ENCODE results near the gene TMEM45A.
"Not testable (repeated sequence)": the region's sequence is repeated elsewhere in the genome, so short reads cannot be mapped to it uniquely, and the experiment has no call there.

Gene TMEM45A

GRCh38 chr3:100486808-100487207, 5.6 kb upstream of the TMEM45A start:
- no peak for FAIRE-seq

GRCh38 chr3:100489118-100489517, 3.3 kb upstream of the TMEM45A start:
- FAIRE-seq, result no peak

GRCh38 chr3:100496711-100497261, 4.4 kb downstream of the TMEM45A start:
- no peak for FAIRE-seq

GRCh38 chr3:100499651-100500050, 7.2 kb downstream of the TMEM45A start:
- FAIRE-seq, result no peak

GRCh38 chr3:100500320-100500880, 8.0 kb downstream of the TMEM45A start:
- no peak for FAIRE-seq

- FAIRE-seq, result no peak
Measured at GRCh38 chr3:100503448-100503847, 11.0 kb downstream of the TMEM45A start.

GRCh38 chr3:100506355-100506754, 13.9 kb downstream of the TMEM45A start:
- FAIRE-seq, result no peak

- FAIRE-seq, result not testable (repeated sequence)
Measured at GRCh38 chr3:100509818-100510217, 17.4 kb downstream of the TMEM45A start.

- no peak for FAIRE-seq
Measured at GRCh38 chr3:100516232-100516631, 23.8 kb downstream of the TMEM45A start.

- no peak for FAIRE-seq
Measured at GRCh38 chr3:100516838-100517237, 24.4 kb downstream of the TMEM45A start.

GRCh38 chr3:100517276-100517675, 24.9 kb downstream of the TMEM45A start:
- no peak for FAIRE-seq

- no peak for FAIRE-seq
Measured at GRCh38 chr3:100518244-100518643, 25.8 kb downstream of the TMEM45A start.

GRCh38 chr3:100518983-100519382, 26.6 kb downstream of the TMEM45A start:
- FAIRE-seq, result no peak

- FAIRE-seq, result no peak
Measured at GRCh38 chr3:100521439-100521845, 29.0 kb downstream of the TMEM45A start.

GRCh38 chr3:100522125-100522524, 29.7 kb downstream of the TMEM45A start:
- FAIRE-seq, result no peak

GRCh38 chr3:100523050-100523760, 30.8 kb downstream of the TMEM45A start:
- FAIRE-seq, result no peak

- no peak for FAIRE-seq
Measured at GRCh38 chr3:100525753-100526612, 33.6 kb downstream of the TMEM45A start.

GRCh38 chr3:100526613-100527346, 34.4 kb downstream of the TMEM45A start:
- peak; percentile 78 for FAIRE-seq

- FAIRE-seq, result no peak
Measured at GRCh38 chr3:100527347-100527735, 34.9 kb downstream of the TMEM45A start.

- FAIRE-seq, result no peak
Measured at GRCh38 chr3:100531093-100531492, 38.7 kb downstream of the TMEM45A start.

GRCh38 chr3:100532411-100532810, 40.0 kb downstream of the TMEM45A start:
- no peak for FAIRE-seq

- FAIRE-seq, result no peak
Measured at GRCh38 chr3:100533176-100533575, 40.8 kb downstream of the TMEM45A start.

- no peak for FAIRE-seq
Measured at GRCh38 chr3:100535610-100535943, 43.2 kb downstream of the TMEM45A start.

Measured in islet of Langerhans (tissue), 1 donor.